EL (cell line): ENCODE data around the gene CEP97.
"Not testable (repeated sequence)": the region's sequence is repeated elsewhere in the genome, so short reads cannot be mapped to it uniquely, and the experiment has no call there.

ENCODE experiments used
- DNase-seq: peaks from one replicate; pipeline ENCODE4 v3.0.0-alpha.2; 2016

The CEP97 gene

DNA sequence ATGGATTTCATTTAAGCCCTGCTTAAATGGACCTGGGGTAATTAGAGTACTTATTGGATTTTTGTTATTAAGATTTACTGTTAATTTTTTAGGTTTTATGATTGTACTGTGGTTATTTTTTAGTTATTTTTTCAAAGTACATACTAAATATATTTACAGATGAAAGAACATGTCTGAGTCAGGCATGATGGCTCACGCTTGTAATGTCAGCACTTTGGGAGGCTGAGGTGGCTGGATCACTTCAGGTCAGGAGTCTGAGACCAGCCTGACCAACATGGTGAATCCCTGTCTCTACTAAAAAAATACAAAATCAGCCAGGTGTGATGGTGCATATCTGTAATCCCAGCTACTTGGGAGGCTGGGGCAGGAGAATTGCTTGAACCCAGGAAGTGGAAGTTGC is 21.7 kb upstream of the CEP97 start:
- DNase-seq, result no peak

GRCh38 chr3:101703169-101703568 is 21.2 kb upstream of the CEP97 start:
- no peak for DNase-seq

GRCh38 chr3:101704639-101705038 is 19.8 kb upstream of the CEP97 start:
- DNase-seq, result not testable (repeated sequence)

GRCh38 chr3:101709126-101709525 is 15.3 kb upstream of the CEP97 start:
- no peak for DNase-seq

DNA sequence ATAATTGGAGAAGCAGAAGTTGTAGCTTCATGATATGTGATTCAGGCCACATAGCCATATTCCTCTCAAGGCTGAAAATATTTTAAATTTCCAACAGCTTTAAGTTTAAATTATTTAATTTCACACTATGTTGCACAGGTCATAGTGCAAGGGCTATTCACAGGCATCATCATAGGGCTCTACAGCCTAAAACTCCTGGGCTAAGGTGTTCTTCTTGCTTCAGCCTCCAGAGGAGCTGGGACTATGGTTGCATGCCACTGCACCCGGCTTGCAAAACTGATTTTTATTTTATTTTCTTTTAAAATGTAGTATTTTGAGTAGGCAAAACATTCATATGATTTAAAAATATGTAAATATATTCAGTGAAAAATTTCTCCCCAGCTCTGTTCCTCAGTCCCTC is 6.0 kb upstream of the CEP97 start:
- no peak for DNase-seq

GRCh38 chr3:101719604-101720185 is 4.7 kb upstream of the CEP97 start:
- DNase-seq, result no peak

DNA sequence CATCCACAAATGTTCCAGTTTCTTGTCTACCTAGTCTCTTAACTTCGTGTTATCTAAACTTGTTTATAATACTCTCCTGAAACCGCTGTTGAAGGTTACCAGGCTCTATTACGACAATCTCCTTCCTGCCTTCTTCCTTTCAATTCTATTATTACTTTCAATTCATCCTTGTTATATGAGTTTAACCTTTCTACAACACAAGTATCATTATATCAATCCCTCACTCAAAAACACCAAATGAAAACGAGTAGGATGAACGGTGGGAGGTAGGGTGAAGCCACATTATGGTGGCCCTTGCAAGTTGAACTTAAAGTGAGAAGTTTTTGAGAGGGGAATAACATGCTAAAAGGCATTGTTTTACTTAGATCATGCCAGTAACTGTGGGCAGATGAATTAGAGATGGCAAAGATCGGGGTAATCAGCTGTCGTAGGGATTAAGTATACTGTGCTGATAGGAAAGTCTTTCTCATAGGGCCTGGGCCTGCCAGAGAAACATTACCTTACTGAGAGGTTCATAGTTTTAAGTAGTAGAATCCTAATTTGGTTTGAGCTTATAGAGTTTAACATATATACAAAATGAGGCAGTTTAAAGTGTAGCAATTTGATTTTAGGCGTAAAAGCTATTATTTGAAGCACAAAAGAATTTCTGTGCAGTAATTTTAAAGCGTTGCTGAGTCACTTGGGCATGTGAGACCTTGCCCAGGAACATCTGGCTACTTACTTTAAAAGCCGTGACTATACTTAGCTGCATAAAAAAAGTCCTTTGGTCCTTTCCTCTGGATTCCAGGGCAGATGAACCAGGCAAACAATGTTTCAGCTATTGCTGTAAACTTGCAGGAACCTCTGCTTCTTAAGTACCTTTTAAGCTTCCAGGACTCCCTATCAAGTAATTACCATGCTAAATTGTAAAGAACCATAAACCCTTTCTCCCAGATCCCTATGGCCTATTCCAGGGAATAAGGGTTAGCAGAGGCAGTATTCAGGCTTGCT is 3.3 kb upstream of the CEP97 start:
- DNase-seq, result peak; percentile 29

DNA sequence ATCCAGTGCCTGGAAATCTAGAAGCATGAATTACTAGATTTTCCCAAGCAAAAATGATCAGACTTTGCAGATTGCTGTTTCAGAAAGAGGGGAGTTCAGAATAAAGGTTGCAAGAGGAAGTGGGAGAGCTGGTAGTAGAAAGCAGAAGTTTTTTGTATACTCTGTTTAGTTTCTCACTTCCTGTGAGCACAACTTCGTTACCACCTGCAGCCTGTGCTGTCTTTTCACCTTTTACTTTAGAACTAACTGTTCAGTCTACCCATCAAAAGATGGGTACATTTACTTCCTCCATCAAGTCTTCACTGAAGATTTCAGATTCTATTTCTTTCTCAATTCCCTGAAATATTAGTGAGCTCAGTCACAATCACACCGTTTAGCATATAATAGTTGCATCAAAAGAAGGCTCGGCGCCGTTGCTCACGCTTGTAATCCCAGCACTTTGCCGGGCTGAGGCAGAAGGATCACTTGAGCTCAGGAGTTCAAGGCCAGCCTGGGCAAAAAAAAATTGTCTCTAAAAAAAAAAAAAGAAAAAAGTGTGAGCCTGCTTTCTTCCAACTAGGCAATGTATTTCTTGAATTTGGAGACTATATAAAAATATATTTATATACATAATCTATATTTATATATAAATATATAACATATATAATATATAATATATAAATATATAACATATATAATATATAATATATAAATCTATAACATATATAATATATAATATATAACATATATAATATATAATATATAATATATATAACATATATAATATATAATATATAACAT is 1.8 kb upstream of the CEP97 start:
- no peak for DNase-seq

DNA sequence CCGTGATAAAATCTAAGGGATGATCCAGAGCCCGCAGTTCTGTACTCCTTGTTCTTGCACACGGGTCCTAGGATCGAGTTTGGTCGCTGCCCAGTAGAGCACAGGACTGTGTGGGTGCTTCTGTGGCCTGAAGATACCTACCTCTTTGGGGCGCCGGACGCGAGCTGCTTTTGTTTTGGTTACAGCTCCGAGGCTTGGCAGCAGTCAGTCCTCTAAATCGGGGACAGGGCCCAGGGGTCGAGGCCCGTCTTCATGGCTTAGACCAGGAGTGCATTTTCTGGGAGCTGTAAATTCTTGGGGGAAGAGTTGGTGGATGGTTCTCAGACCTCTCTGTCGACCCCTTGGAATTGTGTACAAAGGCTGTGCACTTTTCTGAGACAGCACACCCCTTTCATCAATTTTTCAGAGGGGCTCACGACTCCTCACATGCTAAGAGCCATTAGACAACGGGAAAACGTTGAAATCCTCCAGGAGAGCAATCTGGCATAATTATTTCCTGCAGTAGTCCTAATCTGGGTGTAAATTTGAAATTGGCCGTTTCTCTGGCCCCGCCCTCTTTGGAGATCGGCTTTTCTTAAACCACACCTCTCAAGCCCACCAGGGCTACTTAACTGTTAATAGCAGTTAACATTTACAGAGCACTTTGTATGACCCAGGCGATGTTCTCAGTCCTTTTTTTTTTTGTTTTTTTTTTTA is 928 bp downstream of the CEP97 start:
- peak; percentile 47 for DNase-seq

DNA sequence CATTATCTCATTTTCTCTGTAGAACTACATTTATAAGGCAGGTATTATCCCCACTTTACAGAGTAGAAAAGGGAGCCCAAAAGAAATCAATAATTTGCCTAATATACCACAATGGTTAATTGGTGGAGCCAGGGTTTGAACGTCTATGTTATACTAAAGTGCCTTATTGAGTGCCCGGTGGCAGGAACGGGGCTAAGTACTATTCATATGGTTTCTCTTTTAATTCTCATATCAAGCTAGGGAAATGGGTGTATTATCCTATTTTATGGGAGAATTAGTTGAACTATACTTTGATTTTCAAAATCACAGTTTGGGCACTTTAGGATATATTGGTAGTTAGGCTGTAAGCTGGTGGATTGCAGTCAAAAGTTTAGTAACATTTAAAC is 1.5 kb downstream of the CEP97 start:
- no peak for DNase-seq

GRCh38 chr3:101729586-101729985 is 5.2 kb downstream of the CEP97 start:
- no peak for DNase-seq

- no peak for DNase-seq
Measured at GRCh38 chr3:101730839-101731238, 6.4 kb downstream of the CEP97 start.

DNA sequence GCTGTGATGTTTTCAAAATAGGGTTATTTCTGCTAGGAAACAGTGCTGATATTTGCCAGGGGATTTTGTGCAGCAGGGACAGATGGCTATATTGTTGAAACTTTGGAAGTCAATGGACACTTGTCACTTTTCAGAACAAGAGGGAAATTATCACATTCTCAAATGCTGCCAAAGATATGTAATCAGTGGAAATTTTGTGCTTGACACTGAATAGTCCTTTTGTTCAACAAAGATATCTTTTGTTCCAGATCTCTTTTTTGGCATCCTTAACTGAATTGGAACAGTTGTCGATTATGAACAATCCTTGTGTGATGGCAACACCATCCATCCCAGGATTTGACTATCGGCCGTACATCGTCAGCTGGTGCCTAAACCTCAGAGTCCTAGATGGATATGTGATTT is 7.8 kb downstream of the CEP97 start:
- DNase-seq, result no peak

DNA sequence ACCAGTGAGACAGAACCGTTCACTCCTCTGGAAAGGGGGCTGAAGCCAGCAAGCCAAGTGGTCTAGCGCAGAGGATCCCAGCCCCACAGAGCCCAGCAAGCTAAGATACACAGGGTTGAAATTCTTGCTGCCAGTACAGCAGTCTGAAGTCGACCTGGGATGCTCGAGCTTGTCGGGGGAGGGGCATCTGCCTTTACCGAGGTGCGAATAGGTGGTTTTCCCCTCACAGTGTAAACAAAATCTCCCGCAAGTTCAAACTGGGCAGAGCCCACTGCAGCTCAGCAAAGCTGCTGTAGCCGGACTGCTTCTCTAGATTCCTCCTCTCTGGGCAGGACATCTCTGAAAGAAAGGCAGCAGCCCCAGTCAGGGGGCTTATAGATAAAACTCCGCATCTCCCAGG is 11.4 kb downstream of the CEP97 start:
- DNase-seq, result no peak

DNA sequence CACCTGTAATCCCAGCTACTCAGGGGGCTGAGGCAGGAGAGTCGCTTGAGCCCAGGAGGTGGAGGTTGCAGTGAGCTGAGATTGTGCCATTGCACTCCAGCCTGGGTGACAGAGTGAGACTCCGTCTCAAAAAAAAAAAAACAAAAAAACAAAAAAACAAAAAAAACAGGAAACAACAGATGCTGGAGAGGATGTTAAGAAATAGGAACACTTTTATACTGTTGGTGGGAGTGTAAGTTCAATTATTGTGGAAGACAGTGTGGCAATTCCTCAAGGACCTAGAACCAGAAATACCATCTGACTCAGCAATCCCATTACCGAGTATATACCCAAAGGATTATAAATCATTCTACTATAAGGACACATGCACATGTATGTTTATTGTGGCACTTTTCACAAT is 17.5 kb downstream of the CEP97 start:
- DNase-seq, result not testable (repeated sequence)

GRCh38 chr3:101744811-101745210 is 20.4 kb downstream of the CEP97 start:
- DNase-seq, result no peak

DNA sequence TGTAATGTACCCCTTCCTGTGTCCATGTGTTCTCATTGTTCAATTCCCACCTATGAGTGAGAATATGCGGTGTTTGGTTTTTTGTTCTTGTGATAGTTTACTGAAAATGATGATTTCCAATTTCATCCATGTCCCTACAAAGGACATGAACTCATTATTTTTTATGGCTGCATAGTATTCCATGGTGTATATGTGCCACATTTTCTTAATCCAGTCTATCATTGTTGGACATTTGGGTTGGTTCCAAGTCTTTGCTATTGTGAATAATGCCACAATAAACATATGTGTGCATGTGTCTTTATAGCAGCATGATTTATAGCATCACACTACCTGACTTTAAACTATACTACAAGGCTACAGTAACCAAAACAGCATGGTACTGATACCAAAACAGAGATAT is 21.5 kb downstream of the CEP97 start:
- DNase-seq, result not testable (repeated sequence)

DNA sequence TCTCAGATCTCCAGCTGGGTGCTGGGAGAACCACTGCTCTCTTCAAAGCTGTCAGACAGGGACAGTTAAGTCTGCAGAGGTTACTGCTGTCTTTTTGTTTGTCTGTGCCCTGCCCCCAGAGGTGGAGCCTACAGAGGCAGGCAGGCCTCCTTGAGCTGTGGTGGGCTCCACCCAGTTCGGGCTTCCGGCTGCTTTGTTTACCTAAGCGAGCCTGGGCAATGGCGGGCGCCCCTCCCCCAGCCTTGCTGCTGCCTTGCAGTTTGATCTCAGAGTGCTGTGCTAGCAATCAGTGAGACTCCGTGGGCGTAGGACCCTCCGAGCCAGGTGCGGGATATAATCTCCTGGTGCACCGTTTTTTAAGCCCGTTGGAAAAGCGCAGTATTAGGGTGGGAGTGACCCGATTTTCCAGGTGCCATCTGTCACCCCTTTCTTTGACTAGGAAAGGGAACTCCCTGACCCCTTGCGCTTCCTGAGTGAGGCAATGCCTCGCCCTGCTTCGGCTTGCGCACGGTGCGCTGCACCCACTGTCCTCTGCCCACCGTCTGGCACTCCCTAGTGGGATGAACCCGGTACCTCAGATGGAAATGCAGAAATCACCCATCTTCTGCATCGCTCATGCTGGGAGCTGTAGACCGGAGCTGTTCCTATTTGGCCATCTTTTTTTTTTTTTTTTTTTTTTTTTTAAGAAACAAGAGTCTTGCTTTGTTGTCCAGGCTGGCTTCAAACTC is 29.1 kb downstream of the CEP97 start:
- not testable (repeated sequence) for DNase-seq

GRCh38 chr3:101758224-101758623 is 33.8 kb downstream of the CEP97 start:
- DNase-seq, result no peak

DNA sequence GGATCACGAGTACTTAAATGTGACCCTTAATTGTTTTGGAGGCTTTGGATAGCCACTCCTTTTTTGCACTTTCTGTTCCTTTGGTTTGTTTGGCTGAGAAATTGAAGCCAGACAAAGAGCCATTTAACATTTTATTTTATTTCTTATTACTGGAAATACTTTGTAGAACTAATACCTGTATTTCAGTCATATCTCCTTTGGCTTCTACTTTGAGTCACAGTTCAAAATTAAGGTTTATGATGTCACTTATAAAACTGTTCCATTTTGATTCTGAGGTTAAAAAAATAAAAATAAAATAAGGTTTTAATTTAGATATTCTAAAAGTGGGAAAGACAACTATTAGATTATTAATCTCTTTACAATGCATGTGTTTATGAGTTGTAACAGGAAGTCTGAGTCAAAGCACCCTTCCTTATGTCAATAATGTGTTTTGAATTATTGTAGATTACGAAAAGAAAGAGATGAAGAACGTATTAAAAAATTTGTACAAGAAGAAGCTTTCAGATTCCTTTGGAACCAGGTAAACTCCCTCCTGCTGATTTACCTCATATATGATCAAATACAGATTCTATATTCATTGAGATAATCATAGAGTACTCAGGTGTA is 37.7 kb downstream of the CEP97 start:
- no peak for DNase-seq

GRCh38 chr3:101777745-101778281 is 53.4 kb downstream of the CEP97 start:
- not testable (repeated sequence) for DNase-seq
